GM18520 (cell line): Measurements from ENCODE around the gene UBALD2.

Experiments
- ATAC-seq: cut with Tn5 transposase; IDR thresholded peaks from one replicate; pipeline ENCODE4 v1.9.1; 2021; ENCODE audit not compliant: unreplicated experiment

Gene UBALD2

DNA sequence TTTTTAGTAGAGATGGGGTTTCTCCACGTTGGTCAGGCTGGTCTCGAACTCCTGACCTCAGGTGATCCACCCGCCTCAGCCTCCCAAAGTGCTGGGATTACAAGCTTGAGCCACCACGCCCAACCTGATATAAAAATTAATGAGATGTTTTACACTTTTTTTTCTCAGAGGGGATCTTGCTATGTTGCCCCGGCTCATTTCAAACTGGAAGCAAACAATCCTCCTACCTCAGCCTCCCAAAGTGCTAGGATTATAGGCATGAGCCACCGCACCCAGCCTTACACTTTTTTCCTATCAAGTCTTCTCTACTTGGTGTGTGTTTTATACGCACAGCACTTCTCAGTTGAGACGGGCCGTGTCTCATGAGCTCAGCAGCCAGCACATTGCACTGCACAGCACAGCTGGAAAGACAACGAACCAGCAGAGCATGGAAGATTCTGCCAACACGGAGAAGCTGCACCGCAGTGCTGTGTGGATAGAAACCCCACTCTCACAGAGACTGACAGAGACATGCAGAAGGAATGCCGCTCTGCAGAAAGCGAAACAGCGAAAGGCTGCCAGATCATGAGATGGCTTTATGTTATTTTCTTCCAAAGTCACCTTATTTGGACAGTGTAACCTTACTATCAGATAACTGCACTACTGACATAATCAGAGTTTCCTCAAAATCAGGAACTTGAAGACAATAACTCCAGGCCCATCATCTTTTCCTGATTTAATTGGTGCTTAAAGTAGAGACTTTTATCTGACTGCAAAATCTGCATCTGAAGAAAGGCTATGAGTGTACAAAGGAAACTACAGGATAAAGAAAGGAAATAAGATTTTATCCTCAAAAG is 49.5 kb downstream of the UBALD2 start:
- no peak for ATAC-seq

DNA sequence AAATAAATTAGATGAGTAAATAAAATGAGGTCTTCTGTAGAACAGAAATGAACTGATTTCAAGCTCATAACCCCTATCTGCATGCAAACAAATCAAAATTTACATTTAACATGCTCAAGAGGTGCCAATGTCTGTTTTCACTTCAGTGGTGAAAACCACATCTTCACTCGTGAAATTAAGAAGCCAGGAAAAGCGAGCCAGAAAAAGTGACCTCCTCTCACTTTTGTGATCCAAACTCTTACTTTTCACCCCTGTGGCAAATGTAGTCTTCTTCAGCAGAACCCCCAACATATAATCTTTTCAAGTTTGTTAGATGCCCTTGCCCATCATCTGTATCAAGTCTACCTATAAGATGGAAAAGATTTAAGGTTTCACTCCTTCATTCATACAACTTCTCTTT is 52.4 kb downstream of the UBALD2 start:
- no peak for ATAC-seq

DNA sequence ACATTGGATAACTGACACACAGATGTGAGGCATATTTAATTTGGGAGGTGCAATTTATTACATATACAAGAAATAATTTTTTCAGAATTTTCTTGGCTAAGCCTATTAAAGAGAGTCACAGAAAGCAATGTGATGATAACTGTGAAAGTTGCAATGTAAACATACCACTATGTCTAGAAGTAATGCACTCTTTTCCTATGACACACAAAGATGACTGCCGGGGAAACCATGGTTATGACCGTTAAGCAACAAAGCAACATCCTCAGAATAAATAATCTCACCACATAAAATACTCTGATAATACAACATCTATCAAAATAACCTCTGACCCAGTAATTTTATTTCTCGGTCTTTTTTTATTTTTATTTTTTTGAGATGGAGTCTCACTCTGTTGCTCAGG is 53.4 kb downstream of the UBALD2 start:
- no peak for ATAC-seq
